Measurements from ENCODE around the gene CEP85L.

Gene CEP85L

DNA sequence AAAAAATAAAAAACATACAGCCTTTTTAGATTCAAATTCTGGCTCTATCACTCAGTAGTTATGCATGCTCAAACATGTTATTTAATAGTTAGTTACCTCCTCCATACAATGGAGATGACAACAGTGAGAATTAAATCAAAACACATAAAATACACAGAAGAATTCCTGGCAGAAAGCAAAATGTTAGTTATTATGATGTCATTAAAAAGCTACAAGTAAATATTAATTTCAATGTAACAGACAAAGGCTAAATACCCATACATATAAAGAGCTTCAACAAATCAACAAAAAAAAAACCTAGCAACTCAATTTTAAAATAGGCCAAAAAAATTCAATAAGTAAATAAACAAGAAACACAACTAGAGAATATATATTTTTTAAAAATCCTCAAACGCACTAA lies 81.9 kb downstream of the CEP85L start:
- H3K4me1 ChIP-seq: no peaks in the 10 kb centered on the region
- no peak for DNase-seq (ENCODE audit: low spot score in 2 of 2)
- no peaks in the 10 kb centered on the region for H3K27me3 ChIP-seq (ENCODE audit: low read depth)
- peaks cover 9% of the 10 kb centered on the region; the same call in 1 of the 2 replicates for H3K9me3 ChIP-seq
- H3K4me3 ChIP-seq: no peak overlapping the region
- in situ Hi-C loops (cut with MboI; ENCODE audit: low sequenced_read_pairs): no loop called here
- H3K36me3 ChIP-seq (replicated peaks): no peaks in the 10 kb centered on the region; the same call in 1 of the 2 replicates

DNA sequence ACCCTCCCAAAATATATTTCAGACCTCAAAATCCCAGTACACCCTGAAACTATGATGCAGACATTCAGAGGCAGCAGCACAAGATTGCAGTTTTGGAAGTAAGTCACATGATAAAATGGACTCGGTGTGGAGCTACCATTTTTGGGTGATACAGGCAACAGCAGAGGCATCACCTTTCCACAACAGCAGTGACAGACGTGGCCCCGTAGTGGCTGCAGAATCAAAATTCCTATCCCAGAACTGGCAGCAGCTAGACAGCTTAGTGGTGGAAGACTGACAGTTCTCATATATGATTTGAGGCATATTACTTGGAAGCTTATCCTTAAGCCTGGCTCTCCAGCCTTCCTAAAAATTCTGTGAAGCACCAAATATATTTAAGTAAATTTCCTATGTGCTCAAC lies 83.4 kb downstream of the CEP85L start:
- Histone ChIP-seq H3K9me3 (no peaks in the 10 kb centered on the region), H3K36me3 (replicated peaks) (no peaks in the 10 kb centered on the region; the same call in 1 of the 2 replicates), H3K4me3 (no peak overlapping the region), H3K27me3 (ENCODE audit: low read depth) (no peaks in the 10 kb centered on the region), H3K4me1 (no peaks in the 10 kb centered on the region)
- in situ Hi-C loops (cut with MboI; ENCODE audit: low sequenced_read_pairs): no loop called here
- DNase-seq (ENCODE audit: low spot score in 2 of 2): no peak

DNA sequence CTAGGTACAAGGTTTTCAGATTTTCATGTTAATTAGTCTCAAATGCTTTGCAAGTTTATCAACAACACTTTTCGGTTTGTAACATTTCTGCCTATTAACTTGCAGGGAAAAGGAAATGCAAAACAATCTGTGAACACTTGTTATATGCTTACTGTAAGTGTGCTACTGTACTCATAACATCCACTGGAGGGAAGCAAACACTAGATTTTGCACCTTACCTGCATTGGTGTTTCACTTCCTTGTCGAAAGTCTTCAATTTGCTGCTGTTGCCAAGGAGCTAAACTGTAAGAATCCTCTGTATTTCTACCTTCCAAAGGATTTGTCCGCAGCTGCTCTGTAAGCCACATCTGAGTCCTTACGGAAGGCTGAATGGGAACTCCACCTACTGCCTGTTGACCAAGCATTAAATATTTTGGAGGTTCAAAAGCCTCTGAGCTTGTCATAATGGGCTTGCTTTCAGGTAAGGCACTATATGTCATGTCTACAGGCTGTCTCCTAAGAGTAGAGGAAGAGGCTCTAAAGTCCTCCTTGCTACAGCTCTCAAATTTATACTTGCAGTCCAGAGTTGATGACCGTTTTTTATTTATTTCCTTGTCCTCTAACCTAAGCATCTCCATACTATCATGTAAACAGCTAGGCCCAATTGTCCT lies 86.0 kb downstream of the CEP85L start:
- Histone ChIP-seq H3K4me1 (no peaks in the 10 kb centered on the region), H3K4me3 (no peak overlapping the region), H3K36me3 (replicated peaks) (no peaks in the 10 kb centered on the region; the same call in 1 of the 2 replicates), H3K27me3 (ENCODE audit: low read depth) (no peaks in the 10 kb centered on the region), H3K9me3 (no peaks in the 10 kb centered on the region)
- in situ Hi-C loops (cut with MboI; ENCODE audit: low sequenced_read_pairs): no loop called here
- peak in 1 of 2 experiments; percentile 34 for DNase-seq (ENCODE audit: low spot score in 2 of 2)

DNA sequence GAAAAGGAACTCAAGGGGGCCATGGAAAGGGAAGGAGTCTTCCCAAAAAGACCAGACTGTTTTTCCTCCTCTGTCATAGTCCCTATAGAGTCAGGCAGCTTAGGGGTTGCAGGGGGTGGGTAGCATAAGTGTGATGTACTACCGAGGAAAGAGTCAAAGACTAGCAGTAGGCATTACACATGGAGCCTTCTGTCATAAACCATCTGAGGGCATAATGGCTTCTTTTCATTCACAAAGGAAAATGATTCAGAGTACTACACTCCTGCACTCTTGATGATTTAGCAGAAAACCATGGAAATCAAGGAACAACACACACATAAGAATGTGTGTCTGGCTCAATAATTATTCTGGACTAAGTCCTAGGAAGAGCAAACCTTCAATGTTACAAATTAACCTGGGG lies 88.4 kb downstream of the CEP85L start:
- H3K4me3 ChIP-seq: no peak overlapping the region
- no peaks in the 10 kb centered on the region for H3K27me3 ChIP-seq (ENCODE audit: low read depth)
- DNase-seq (ENCODE audit: low spot score in 2 of 2): no peak
- H3K4me1 ChIP-seq: no peaks in the 10 kb centered on the region
- H3K36me3 ChIP-seq (replicated peaks): no peaks in the 10 kb centered on the region; the same call in 1 of the 2 replicates
- in situ Hi-C loops (cut with MboI; ENCODE audit: low sequenced_read_pairs): no loop called here
- H3K9me3 ChIP-seq: no peaks in the 10 kb centered on the region

DNA sequence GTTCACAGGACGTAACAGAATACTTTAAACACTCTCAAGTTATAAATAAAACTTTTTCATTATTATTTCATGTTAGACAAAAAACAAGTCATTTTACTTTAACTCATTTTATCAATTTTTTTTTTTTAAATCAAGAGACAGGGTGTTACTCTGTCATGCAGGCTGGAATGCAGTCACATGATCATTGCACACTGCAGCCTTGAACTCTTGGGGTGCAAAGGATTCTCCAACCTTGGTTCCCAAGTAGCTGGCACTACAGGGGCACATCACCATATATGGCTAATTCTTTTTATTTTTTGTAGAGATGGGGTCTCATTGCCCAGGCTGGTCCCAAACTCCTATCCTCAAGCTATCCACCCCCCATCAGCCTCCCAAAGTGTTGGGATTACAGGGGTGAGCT lies 89.1 kb downstream of the CEP85L start:
- Histone ChIP-seq H3K9me3 (no peaks in the 10 kb centered on the region), H3K4me3 (no peak overlapping the region), H3K4me1 (no peaks in the 10 kb centered on the region), H3K27me3 (ENCODE audit: low read depth) (no peaks in the 10 kb centered on the region), H3K36me3 (replicated peaks) (no peaks in the 10 kb centered on the region; the same call in 1 of the 2 replicates)
- no peak for DNase-seq (ENCODE audit: low spot score in 2 of 2)
- in situ Hi-C loops (cut with MboI; ENCODE audit: low sequenced_read_pairs): no loop called here

DNA sequence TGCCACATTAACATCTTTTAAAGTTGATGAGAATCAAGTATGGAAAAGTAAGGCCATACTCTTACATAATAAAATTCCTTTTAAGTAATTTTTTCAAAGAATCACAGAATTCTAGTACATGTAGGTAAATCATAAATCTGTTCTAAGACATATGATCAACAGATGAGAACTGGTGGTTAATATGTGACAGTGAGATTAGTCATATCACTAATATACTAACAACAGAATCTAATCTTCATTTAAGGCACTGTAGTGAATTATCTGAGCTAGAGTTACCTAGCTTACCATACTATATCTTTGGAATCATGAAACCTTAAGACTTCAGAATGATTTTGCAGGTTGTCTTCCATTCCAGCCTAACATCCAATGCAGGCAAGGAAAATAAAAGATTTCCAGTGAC lies 91.7 kb downstream of the CEP85L start:
- H3K4me1 ChIP-seq: no peaks in the 10 kb centered on the region
- H3K9me3 ChIP-seq: no peaks in the 10 kb centered on the region
- no peaks in the 10 kb centered on the region for H3K27me3 ChIP-seq (ENCODE audit: low read depth)
- in situ Hi-C loops (cut with MboI; ENCODE audit: low sequenced_read_pairs): no loop called here
- no peak for DNase-seq (ENCODE audit: low spot score in 2 of 2)
- H3K36me3 ChIP-seq (replicated peaks): no peaks in the 10 kb centered on the region
- H3K4me3 ChIP-seq: no peak overlapping the region

DNA sequence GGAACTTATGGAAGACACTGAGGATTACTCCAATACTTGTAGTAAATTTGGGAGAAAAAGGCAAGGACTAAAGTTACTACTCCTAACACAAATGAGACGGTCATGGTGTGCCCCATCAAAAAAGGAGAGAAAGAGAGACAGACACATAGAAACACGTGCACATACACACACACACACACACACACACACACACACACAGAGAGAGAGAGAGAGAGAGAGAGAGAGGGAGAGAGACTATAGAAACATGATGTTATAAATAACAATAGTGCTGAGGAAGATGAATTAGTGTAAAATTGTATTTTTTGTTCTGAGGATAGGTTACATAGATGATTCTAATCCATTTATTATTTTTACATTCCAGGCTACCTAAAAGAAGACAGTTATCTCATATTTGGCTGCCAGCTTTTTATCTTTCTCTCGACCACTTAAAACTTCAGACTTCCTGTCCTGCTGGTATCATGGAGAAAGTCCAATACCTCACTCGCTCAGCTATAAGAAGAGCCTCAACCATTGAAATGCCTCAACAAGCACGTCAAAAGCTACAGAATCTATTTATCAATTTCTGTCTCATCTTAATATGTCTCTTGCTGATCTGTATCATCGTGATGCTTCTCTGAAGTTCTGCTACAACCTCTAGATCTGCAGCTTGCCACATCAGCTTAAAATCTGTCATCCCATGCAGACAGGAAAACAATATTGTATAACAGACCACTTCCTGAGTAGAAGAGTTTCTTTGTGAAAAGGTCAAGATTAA lies 92.8 kb downstream of the CEP85L start:
- H3K27me3 ChIP-seq (ENCODE audit: low read depth): no peaks in the 10 kb centered on the region
- in situ Hi-C loops (cut with MboI; ENCODE audit: low sequenced_read_pairs): no loop called here
- no peaks in the 10 kb centered on the region for H3K36me3 ChIP-seq (replicated peaks)
- no peak overlapping the region for H3K4me3 ChIP-seq
- no peak for DNase-seq (ENCODE audit: low spot score in 2 of 2)
- no peaks in the 10 kb centered on the region for H3K9me3 ChIP-seq
- no peaks in the 10 kb centered on the region for H3K4me1 ChIP-seq

DNA sequence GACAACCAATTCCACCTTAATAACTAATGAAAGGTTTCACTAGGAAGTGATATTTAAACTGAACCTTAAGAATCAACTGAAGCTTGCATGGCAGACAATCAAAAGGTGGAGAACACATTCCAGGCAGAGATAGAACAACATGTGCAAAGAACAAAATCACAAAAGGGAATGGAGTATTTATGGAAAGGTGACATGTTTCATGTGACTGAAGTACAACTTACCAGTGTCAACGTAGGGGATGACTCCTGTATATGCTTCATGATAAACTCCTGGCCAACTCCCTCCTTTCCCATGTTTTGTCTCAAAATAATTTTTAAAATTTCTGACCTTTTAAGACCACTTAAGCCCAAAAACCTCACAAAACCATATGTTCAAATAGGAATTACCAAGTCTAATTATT lies 96.7 kb downstream of the CEP85L start:
- Histone ChIP-seq H3K4me3 (no peak overlapping the region), H3K36me3 (replicated peaks) (no peaks in the 10 kb centered on the region), H3K4me1 (0 out of 2 replicates have a peak, but pooled peaks cover 3% of the 10 kb centered on the region), H3K27me3 (ENCODE audit: low read depth) (no peaks in the 10 kb centered on the region), H3K9me3 (no peaks in the 10 kb centered on the region)
- no peak for DNase-seq (ENCODE audit: low spot score in 2 of 2)
- in situ Hi-C loops (cut with MboI; ENCODE audit: low sequenced_read_pairs): no loop called here

DNA sequence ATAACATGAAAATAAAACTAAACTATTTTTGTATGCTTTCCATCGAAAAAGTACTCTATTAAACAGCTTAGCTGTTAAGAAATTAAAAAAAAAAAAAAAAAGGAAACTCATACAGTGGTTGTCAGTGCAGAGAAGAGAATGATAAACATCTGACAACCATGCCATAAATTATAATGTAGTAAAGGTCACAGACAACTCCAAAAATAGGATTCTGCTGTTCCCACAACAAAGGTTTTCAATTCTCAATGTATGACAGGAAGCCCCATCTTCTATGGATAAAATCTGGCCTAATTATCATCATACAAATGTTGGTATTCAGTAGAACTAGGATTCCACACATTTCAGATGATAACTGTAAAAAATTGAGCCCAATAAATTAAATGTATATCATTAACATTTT lies 98.3 kb downstream of the CEP85L start:
- no peak for DNase-seq (ENCODE audit: low spot score in 2 of 2)
- no peaks in the 10 kb centered on the region for H3K36me3 ChIP-seq (replicated peaks)
- no peaks in the 10 kb centered on the region for H3K9me3 ChIP-seq
- H3K4me1 ChIP-seq: 0 out of 2 replicates have a peak, but pooled peaks cover 3% of the 10 kb centered on the region
- in situ Hi-C loops (cut with MboI; ENCODE audit: low sequenced_read_pairs): no loop called here
- H3K27me3 ChIP-seq (ENCODE audit: low read depth): no peaks in the 10 kb centered on the region
- no peak overlapping the region for H3K4me3 ChIP-seq

DNA sequence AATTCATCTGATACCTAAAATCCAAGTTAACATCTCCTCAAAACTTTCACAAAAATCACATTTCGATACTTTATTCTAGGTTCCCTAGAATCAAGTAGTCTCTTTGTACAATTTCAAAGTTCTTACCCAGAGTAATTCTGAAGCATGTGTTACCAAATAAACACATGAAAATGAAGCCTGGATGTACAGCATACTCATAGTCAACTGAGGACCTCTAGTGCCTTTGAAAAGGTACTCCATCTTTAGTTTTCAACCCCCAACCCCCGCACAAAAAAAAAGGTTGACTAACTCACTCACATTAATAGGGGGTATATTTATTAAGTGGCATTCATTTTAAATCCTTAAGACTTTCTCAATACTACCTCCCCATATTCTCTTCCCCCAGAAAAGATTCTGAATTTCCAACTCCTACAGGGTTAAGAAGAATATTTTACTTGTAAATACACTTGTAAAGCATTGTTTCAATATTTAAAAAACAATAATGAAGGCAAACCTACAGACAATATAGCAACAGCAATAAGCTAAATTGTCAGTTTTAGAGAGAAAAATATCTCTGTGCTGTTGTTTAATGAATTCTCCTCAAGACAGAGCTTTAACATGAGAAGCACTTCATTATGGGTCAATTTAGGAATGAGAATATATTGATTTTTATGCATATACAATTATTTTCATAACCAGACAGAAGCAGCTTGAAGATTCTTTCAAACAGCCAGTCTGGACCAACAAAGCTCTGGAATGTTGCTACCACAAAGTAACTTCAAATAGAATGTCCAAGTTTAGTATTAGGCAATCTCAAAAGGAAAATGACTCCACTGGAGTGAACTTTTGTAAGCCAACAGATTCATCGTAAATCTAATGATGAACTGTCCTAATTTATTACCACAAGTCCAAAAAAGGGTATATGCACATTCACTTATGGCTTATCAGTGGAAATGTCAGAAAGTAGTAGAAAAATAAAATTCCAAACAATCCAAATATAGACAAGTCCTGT lies 100.0 kb downstream of the CEP85L start:
- Histone ChIP-seq H3K4me3 (no peak overlapping the region), H3K9me3 (no peaks in the 10 kb centered on the region), H3K27me3 (ENCODE audit: low read depth) (no peaks in the 10 kb centered on the region), H3K36me3 (replicated peaks) (no peaks in the 10 kb centered on the region), H3K4me1 (0 out of 2 replicates have a peak, but pooled peaks cover 3% of the 10 kb centered on the region)
- in situ Hi-C loops (cut with MboI; ENCODE audit: low sequenced_read_pairs): no loop called here
- peak in 1 of 2 experiments; percentile 48 for DNase-seq (ENCODE audit: low spot score in 2 of 2)

DNA sequence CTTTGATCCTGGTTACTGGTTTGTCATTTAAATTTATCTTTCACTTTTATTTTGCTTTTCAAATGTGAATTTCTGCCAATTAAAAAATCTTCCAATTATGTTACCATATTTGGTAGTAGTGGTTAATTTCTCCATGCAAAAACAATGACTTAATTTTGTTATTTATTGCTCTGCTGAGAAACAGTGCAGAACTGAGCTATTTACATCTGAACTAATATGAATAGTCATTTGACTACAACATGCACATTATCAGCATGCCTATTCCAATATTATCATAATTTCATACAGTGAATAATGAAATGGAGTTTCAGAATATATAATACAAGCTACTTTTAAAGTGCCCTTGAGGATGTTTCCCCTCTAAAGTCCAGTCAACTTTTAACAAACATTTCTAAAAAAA lies 102.8 kb downstream of the CEP85L start:
- Histone ChIP-seq H3K9me3 (no peaks in the 10 kb centered on the region), H3K4me1 (0 out of 2 replicates have a peak, but pooled peaks cover 3% of the 10 kb centered on the region), H3K27me3 (ENCODE audit: low read depth) (no peaks in the 10 kb centered on the region), H3K36me3 (replicated peaks) (no peaks in the 10 kb centered on the region), H3K4me3 (no peak overlapping the region)
- in situ Hi-C loops (cut with MboI; ENCODE audit: low sequenced_read_pairs): no loop called here
- no peak for DNase-seq (ENCODE audit: low spot score in 2 of 2)

DNA sequence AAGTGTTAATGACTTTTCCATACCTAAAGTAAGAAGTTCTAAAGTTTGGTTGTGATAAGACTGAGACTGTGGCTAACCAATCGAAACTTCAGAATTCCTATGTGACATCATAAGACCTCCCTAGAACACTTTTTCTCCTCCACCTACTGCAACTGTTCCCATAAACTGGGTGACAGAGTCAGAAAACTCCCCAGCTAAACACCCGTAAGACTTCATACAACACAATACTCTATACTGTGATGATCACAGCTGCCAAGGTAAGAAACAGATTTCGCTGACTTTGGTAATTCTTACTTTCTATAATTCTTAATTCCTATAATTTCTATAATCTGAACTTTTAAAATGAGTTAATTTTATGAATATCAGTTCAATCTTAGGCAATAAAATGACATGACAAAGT lies 103.3 kb downstream of the CEP85L start, which contains the start of gene PLN:
Gene PLN, plus strand, starts transcription at position 161 of the 400 bp plus-strand sequence. CDS start 10,626 bp downstream, outside the sequence.
- DNase-seq (ENCODE audit: low spot score in 2 of 2): no peak
- in situ Hi-C loops (cut with MboI; ENCODE audit: low sequenced_read_pairs): no loop called here
- no peaks in the 10 kb centered on the region for H3K9me3 ChIP-seq
- no peak within 1 kb of the TSS for H3K4me3 ChIP-seq
- H3K36me3 ChIP-seq (replicated peaks): no peaks in the 10 kb centered on the region
- 0 out of 2 replicates have a peak, but pooled peaks cover 3% of the 10 kb centered on the region for H3K4me1 ChIP-seq
- H3K27me3 ChIP-seq (ENCODE audit: low read depth): no peaks in the 10 kb centered on the region

DNA sequence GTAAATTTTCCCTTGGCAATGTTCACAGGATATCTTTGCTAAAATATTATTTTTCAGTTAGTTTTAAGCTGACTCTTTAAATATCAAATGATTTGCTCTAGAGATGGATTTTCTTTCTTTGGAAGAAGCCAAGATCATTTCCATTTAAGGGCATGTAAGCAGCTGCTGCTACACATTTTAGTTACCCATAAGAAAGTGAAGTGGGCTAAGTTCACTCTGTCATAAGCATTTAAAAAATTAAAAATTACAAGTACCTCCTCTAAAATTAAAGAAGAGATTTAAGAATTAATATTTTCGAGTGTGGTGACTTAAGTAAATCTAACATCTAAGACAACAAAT lies 104.5 kb downstream of the CEP85L start:
- H3K4me3 ChIP-seq: no peak overlapping the region
- DNase-seq (ENCODE audit: low spot score in 2 of 2): no peak
- H3K27me3 ChIP-seq (ENCODE audit: low read depth): no peaks in the 10 kb centered on the region
- in situ Hi-C loops (cut with MboI; ENCODE audit: low sequenced_read_pairs): no loop called here
- 0 out of 2 replicates have a peak, but pooled peaks cover 3% of the 10 kb centered on the region for H3K4me1 ChIP-seq
- H3K9me3 ChIP-seq: no peaks in the 10 kb centered on the region
- no peaks in the 10 kb centered on the region for H3K36me3 ChIP-seq (replicated peaks)

All from HAP-1 (cell line).